Spleen (tissue), 7 donors: ENCODE results near the gene TOMM6.
"Not testable (repeated sequence)": the region's sequence is repeated elsewhere in the genome, so short reads cannot be mapped to it uniquely, and the experiment has no call there.

Experiments used
- POLR2A ChIP-seq, 3 donors: fragments of 450-650 bp; IDR thresholded peaks; one replicate each; pipeline ENCODE4 v1.5.1; 2017; ENCODE audit warnings: antibody characterized with exemption in 3 of 3, mild to moderate bottlenecking in 1 of 3
- POLR2AphosphoS5 ChIP-seq, 3 donors: sonication (generic); formaldehyde crosslinking; IDR thresholded peaks; one replicate each; pipeline ENCODE4 v1.5.1; 2017; ENCODE audit warnings: antibody characterized with exemption in 3 of 3
- TF ChIP-seq, protein P1 (sequence below), 11 experiments: fragments of 200-600 bp in 7 of 11; fragments of 450-650 bp in 4 of 11; sonication (generic) in 4 of 11; IDR thresholded peaks in 8 of 11; conservative IDR thresholded peaks in 3 of 11; 1 replicate in 7 of 11; 2 replicates in 4 of 11; pipeline versions ENCODE4 v1.4.0 to v1.8.0; 2016 to 2021; ENCODE audit warnings: antibody characterized with exemption in 11 of 11, inconsistent platforms in 4 of 11, mild to moderate bottlenecking in 1 of 11
- donor health status: DM: no; HTN: no; CAD: no; lungs with moderate emphysema.
- donor health status: DM: no; HTN: no; CAD: no.
- donor health status: DM: no; HTN: no; CAD: no.

DNA sequence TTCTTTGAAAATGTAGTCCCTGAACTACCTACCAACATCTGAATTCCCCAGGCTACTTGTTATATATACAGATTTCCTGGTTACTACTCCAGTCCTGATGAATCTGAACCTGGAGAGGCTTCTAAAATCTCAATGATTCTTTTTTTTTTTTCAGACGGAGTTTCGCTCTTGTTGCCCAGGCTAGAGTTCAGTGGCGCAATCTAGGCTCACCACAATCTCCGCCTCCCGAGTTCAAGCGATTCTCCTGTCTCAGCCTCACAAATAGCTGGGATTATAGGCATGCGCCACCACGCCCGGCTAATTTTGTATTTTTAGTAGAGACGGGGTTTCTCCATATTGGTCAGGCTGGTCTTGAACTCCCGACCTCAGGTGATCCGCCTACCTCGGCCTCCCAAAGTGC lies 24.5 kb downstream of the TOMM6 start:
- TF ChIP-seq POLR2A, POLR2AphosphoS5 (IDR thresholded peaks at IDR 0.05): not testable (repeated sequence)
- TF ChIP-seq, protein P1, sequence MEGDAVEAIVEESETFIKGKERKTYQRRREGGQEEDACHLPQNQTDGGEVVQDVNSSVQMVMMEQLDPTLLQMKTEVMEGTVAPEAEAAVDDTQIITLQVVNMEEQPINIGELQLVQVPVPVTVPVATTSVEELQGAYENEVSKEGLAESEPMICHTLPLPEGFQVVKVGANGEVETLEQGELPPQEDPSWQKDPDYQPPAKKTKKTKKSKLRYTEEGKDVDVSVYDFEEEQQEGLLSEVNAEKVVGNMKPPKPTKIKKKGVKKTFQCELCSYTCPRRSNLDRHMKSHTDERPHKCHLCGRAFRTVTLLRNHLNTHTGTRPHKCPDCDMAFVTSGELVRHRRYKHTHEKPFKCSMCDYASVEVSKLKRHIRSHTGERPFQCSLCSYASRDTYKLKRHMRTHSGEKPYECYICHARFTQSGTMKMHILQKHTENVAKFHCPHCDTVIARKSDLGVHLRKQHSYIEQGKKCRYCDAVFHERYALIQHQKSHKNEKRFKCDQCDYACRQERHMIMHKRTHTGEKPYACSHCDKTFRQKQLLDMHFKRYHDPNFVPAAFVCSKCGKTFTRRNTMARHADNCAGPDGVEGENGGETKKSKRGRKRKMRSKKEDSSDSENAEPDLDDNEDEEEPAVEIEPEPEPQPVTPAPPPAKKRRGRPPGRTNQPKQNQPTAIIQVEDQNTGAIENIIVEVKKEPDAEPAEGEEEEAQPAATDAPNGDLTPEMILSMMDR (IDR thresholded peaks at IDR 0.05 in 8 of 11, conservative IDR thresholded peaks at IDR 0.05 in 3 of 11): not testable (repeated sequence)
